Natural killer cell (primary cell): ENCODE data around the gene SDE2. TPM values are rescaled to one million over a fixed set of nuclear protein-coding genes. Genes with fewer than 3 reads are reported as not detected.

Source experiments
- ATAC-seq, 3 donors: fragments of 150-1000 bp in 2 of 3; fragments of 200-7000 bp in 1 of 3; cut with Tn5 transposase; 1 replicate in 1 of 3; 2 replicates in 2 of 3; pipeline ENCODE4 v1.10.0; 2021; ENCODE audit warnings: mild to moderate bottlenecking in 2 of 3, moderate library complexity in 2 of 3
- DNase-seq, 2 donors: peaks; one replicate each; pipeline versions ENCODE4 v3.0.0 to v3.0.0-alpha.2; 2013 to 2021; ENCODE audit warnings: mixed read lengths in 1 of 2
- H3K27ac ChIP-seq: one replicate; pipeline ENCODE4 v1.5.1; 2013; ENCODE audit warnings: mild to moderate bottlenecking, low read length
- H3K27me3 ChIP-seq: one replicate; pipeline ENCODE4 v1.6.1; 2013; ENCODE audit warnings: low read length; ENCODE audit not compliant: control insufficient read depth, insufficient read depth
- H3K36me3 ChIP-seq: one replicate; pipeline ENCODE4 v1.6.1; 2013; ENCODE audit warnings: low read length; ENCODE audit not compliant: control insufficient read depth, insufficient read depth
- H3K4me1 ChIP-seq: one replicate; pipeline ENCODE4 v1.6.1; 2013; ENCODE audit warnings: low read length; ENCODE audit not compliant: control insufficient read depth, insufficient read depth
- H3K4me3 ChIP-seq: one replicate; pipeline ENCODE4 v1.5.1; 2013; ENCODE audit warnings: low read length
- H3K9me3 ChIP-seq: one replicate; pipeline ENCODE4 v1.6.1; 2013; ENCODE audit warnings: low read length; ENCODE audit not compliant: control insufficient read depth, insufficient read depth
- H3K27ac Mint-ChIP-seq, 2 donors: one replicate each; pipeline ENCODE4 v1.8.0; 2022; ENCODE audit warnings: mild to moderate bottlenecking in 2 of 2, mixed read lengths in 2 of 2, moderate library complexity in 1 of 2
- H3K27me3 Mint-ChIP-seq, 2 donors: one replicate each; pipeline ENCODE4 v1.8.0; 2022; ENCODE audit warnings: low read depth in 2 of 2, mixed read lengths in 2 of 2
- H3K36me3 Mint-ChIP-seq: one replicate; pipeline ENCODE4 v1.8.0; 2022; ENCODE audit warnings: mixed read lengths
- H3K4me1 Mint-ChIP-seq, 2 donors: one replicate each; pipeline ENCODE4 v1.8.0; 2022; ENCODE audit warnings: mixed read lengths in 2 of 2
- H3K4me3 Mint-ChIP-seq: one replicate; pipeline ENCODE4 v1.8.0; 2022; ENCODE audit warnings: mild to moderate bottlenecking, moderate library complexity, mixed read lengths
- H3K9me3 Mint-ChIP-seq, 2 donors: one replicate each; pipeline ENCODE4 v1.8.0; 2022; ENCODE audit warnings: mixed read lengths in 2 of 2
- CTCF ChIP-seq: fragments of 200-600 bp; IDR thresholded peaks from one replicate; pipeline ENCODE4 v1.8.0; 2022; ENCODE audit warnings: antibody characterized with exemption
- WGBS: methylation state at CpG from one replicate; pipeline ENCODE4 v1.1.7; 2013; ENCODE audit warnings: missing lambda C conversion rate; ENCODE audit not compliant: insufficient coverage; 5-methylcytosine and 5-hydroxymethylcytosine counted together
- intact Hi-C: fragments of 100-400 bp; cut with micrococcal nuclease; formaldehyde crosslinking; loops from one replicate; pipeline ENCODE4 v1.14.2; 2022
- total RNA-seq, 4 donors: library from RNA; stranded (reverse); fragments of 120-200 nt in 1 of 4; gene quantifications; one replicate each; pipeline versions ENCODE4 v1.2.3 to v1.2.4, GENCODE V29; 2013 to 2022

SDE2 gene
- total RNA-seq, 3 donors from 2014 or later (not counting 1 experiment from before 2014, with no cell fraction given), result 52.5 to 62.7 (median 53.6) TPM

GRCh38 chr1:225953315-225953714, 45.8 kb downstream of the SDE2 start:
- Mint-ChIP-seq H3K27ac (no peak overlapping the region), H3K27me3 (peaks cover 19 to 31% of the 10 kb centered on the region in 2 donors), H3K4me3 (no peak overlapping the region), H3K9me3 (no peaks in the 10 kb centered on the region), H3K4me1 (peaks cover 0 to 8% of the 10 kb centered on the region in 2 donors), H3K36me3 (no peaks in the 10 kb centered on the region)
- Histone ChIP-seq H3K4me1 (no peaks in the 10 kb centered on the region), H3K4me3 (no peak overlapping the region), H3K27ac (no peak overlapping the region), H3K27me3 (no peaks in the 10 kb centered on the region), H3K9me3 (no peaks in the 10 kb centered on the region), H3K36me3 (no peaks in the 10 kb centered on the region)
- ATAC-seq (no peak), DNase-seq (no peak)
- no peak for TF ChIP-seq CTCF
- WGBS, result 93% methylated on average over 4 of the region's 4 CpGs
- intact Hi-C loops, result no loop called here

GRCh38 chr1:225950905-225951497, 48.1 kb downstream of the SDE2 start:
- H3K4me1 ChIP-seq, result no peaks in the 10 kb centered on the region
- H3K36me3 ChIP-seq, result no peaks in the 10 kb centered on the region
- no peaks in the 10 kb centered on the region for H3K27me3 ChIP-seq
- H3K27ac ChIP-seq, result no peak overlapping the region
- 49% methylated on average over 9 of the region's 9 CpGs for WGBS
- Mint-ChIP-seq H3K27me3 (peaks cover 25 to 33% of the 10 kb centered on the region in 2 donors), H3K27ac (no peak overlapping the region), H3K4me3 (no peak overlapping the region), H3K9me3 (no peaks in the 10 kb centered on the region), H3K36me3 (no peaks in the 10 kb centered on the region), H3K4me1 (peaks cover 0 to 8% of the 10 kb centered on the region in 2 donors)
- DNase-seq, result no peak
- no peaks in the 10 kb centered on the region for H3K9me3 ChIP-seq
- intact Hi-C loops, result no loop called here
- ATAC-seq, result no peak
- no peak for TF ChIP-seq CTCF
- H3K4me3 ChIP-seq, result no peak overlapping the region

- TF ChIP-seq CTCF, result no peak
- Histone ChIP-seq H3K4me3 (no peak overlapping the region), H3K36me3 (no peaks in the 10 kb centered on the region), H3K4me1 (peaks cover 13% of the 10 kb centered on the region), H3K27me3 (no peaks in the 10 kb centered on the region), H3K27ac (no peak overlapping the region), H3K9me3 (no peaks in the 10 kb centered on the region)
- H3K27ac Mint-ChIP-seq, result no peak overlapping the region
- no peak overlapping the region for H3K4me3 Mint-ChIP-seq
- ATAC-seq, result no peak
- H3K36me3 Mint-ChIP-seq, result no peaks in the 10 kb centered on the region
- peaks cover 12 to 26% of the 10 kb centered on the region in 2 donors for H3K4me1 Mint-ChIP-seq
- intact Hi-C loops, result no loop called here
- H3K27me3 Mint-ChIP-seq, result peaks cover 25 to 30% of the 10 kb centered on the region in 2 donors
- 83% methylated on average over 6 of the region's 6 CpGs for WGBS
- DNase-seq, result no peak
- no peaks in the 10 kb centered on the region for H3K9me3 Mint-ChIP-seq
These were observed 50.1 kb downstream of the SDE2 start for GRCh38 chr1:225949041-225949440.

GRCh38 chr1:225946803-225947202, 52.3 kb downstream of the SDE2 start:
- 93% methylated on average over 3 of the region's 5 CpGs for WGBS
- Mint-ChIP-seq H3K27me3 (peaks cover 22 to 24% of the 10 kb centered on the region in 2 donors), H3K4me1 (peaks cover 20 to 34% of the 10 kb centered on the region in 2 donors), H3K9me3 (no peaks in the 10 kb centered on the region), H3K27ac (no peak overlapping the region), H3K36me3 (no peaks in the 10 kb centered on the region), H3K4me3 (no peak overlapping the region)
- Histone ChIP-seq H3K27me3 (no peaks in the 10 kb centered on the region), H3K9me3 (no peaks in the 10 kb centered on the region), H3K27ac (no peak overlapping the region), H3K4me3 (no peak overlapping the region), H3K36me3 (no peaks in the 10 kb centered on the region), H3K4me1 (peaks cover 20% of the 10 kb centered on the region)
- no peak for TF ChIP-seq CTCF
- intact Hi-C loops, result no loop called here
- DNase-seq (no peak), ATAC-seq (no peak)
